Measurements from ENCODE around the gene PAX2.

DNA sequence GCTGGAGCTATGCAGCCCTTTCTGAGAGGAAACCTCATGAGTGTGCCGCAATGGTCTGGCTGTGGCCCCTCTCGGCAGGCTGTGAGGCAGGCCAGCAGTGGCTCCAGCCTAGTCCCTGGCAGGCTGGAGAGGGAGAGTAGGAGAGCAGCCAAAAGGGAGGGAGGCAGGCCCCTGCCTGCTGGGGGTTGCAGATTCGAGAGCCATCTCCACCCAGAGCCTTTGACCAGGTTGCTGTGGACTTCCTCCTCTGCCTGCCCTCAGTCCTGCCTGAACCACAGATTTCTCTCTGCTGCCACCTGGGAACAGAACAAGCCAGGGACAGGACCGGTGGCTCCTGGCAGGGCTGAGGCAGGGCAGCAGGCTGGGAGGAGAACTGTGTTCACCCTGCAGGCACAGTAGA lies 13.9 kb downstream of the PAX2 start:
- no peak for TF ChIP-seq EZH2 (IDR thresholded peaks at IDR 0.05; ENCODE audit: insufficient read depth, poor library complexity, severe bottlenecking)
- TF ChIP-seq EZH2phosphoT487 (IDR thresholded peaks at IDR 0.05; ENCODE audit: insufficient read depth, low read depth) = no peak
